Measurements from ENCODE around the gene ZIC2.
A peak's percentile ranks its signal among the peaks of the same experiment; 100 is the strongest.

- TF ChIP-seq CTCF (IDR thresholded peaks at IDR 0.05; ENCODE audit: insufficient read depth, low read depth, low read length) (no peak), EZH2 (IDR thresholded peaks at IDR 0.05; ENCODE audit: insufficient read depth, low read length) (peak; percentile 7)
Observed at GRCh38 chr13:99978799-99979452, 2.7 kb upstream of the ZIC2 start.

All from astrocyte (in vitro differentiated cells and primary cell).